Activated T-cell treated with anti-CD3 and anti-CD28 coated beads, Interleukin-2, amount 50 U/mL, for 72 hours (primary cell): Measurements from ENCODE around the gene FATE1. TPM values are rescaled to one million over a fixed set of nuclear protein-coding genes. Genes with fewer than 3 reads are reported as not detected.

Source experiments
- ATAC-seq, 2 donors: fragments of 150-1000 bp; cut with Tn5 transposase; replicated peaks in 1 of 2; 2 replicates each; pipeline ENCODE4 v1.10.0; 2021; ENCODE audit warnings: moderate library complexity in 2 of 2, mild to moderate bottlenecking in 1 of 2
- DNase-seq, 2 donors: peaks; one replicate each; pipeline ENCODE4 v3.0.0; 2021 to 2022; ENCODE audit warnings: mixed read lengths in 1 of 2
- H3K27ac Mint-ChIP-seq: one replicate; pipeline ENCODE4 v1.8.0; 2022; ENCODE audit warnings: mild to moderate bottlenecking, moderate library complexity, mixed read lengths
- H3K27me3 Mint-ChIP-seq: one replicate; pipeline ENCODE4 v1.8.0; 2022; ENCODE audit warnings: low read depth, mixed read lengths
- H3K36me3 Mint-ChIP-seq, 2 donors: one replicate each; pipeline ENCODE4 v1.8.0; 2022; ENCODE audit warnings: mixed read lengths in 2 of 2, mild to moderate bottlenecking in 1 of 2; ENCODE audit not compliant: insufficient read depth in 2 of 2
- H3K4me1 Mint-ChIP-seq: one replicate; pipeline ENCODE4 v1.8.0; 2022; ENCODE audit warnings: low read depth, mixed read lengths
- H3K4me3 Mint-ChIP-seq, 2 donors: one replicate each; pipeline ENCODE4 v1.8.0; 2022; ENCODE audit warnings: mild to moderate bottlenecking in 2 of 2, mixed read lengths in 2 of 2, moderate library complexity in 2 of 2
- H3K9me3 Mint-ChIP-seq, 2 donors: one replicate each; pipeline ENCODE4 v1.8.0; 2022; ENCODE audit warnings: mixed read lengths in 2 of 2
- total RNA-seq, 2 donors: library from RNA; stranded (reverse); gene quantifications; one replicate each; pipeline ENCODE4 v1.2.3, GENCODE V29; 2022

FATE1 gene
- total RNA-seq, 2 donors from 2014 or later, result not detected

- Mint-ChIP-seq H3K4me3 (no peak overlapping the region), H3K27me3 (peaks cover 34% of the 10 kb centered on the region), H3K27ac (no peak overlapping the region), H3K9me3 (no peaks in the 10 kb centered on the region), H3K36me3 (no peaks in the 10 kb centered on the region), H3K4me1 (no peaks in the 10 kb centered on the region)
- ATAC-seq, result no peak
- DNase-seq, result no peak
These were observed 18.3 kb upstream of the FATE1 start for GRCh38 chrX:151697522-151697921.

DNA sequence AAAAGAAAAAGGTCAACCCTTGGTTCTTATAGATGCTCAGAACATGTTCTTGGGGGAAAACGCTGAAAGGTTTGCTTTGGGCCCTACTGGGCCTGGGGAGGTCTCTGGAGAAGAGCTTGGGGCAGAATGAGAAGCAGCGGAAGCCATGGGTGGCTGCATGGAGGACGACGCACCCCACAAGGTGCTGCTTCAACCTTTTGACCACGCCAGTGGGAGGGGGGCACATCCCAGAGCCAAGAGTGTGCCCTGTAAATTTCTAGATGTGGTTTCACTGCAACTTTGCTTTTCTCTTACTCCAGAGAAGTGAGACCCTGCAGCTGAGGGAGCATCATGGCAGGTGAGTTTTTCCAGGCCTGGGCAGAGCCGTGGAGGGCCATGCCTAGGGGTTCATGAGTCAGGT is 17.4 kb upstream of the FATE1 start:
- H3K9me3 Mint-ChIP-seq, result no peaks in the 10 kb centered on the region
- no peaks in the 10 kb centered on the region for H3K36me3 Mint-ChIP-seq
- DNase-seq (no peak), ATAC-seq (no peak)
- H3K4me1 Mint-ChIP-seq, result no peaks in the 10 kb centered on the region
- H3K27me3 Mint-ChIP-seq, result peaks cover 29% of the 10 kb centered on the region
- H3K4me3 Mint-ChIP-seq, result no peak overlapping the region
- no peak overlapping the region for H3K27ac Mint-ChIP-seq

GRCh38 chrX:151699746-151700145 is 16.1 kb upstream of the FATE1 start:
- Mint-ChIP-seq H3K4me3 (no peak overlapping the region), H3K9me3 (no peaks in the 10 kb centered on the region), H3K4me1 (no peaks in the 10 kb centered on the region), H3K27ac (no peak overlapping the region), H3K27me3 (peaks cover 30% of the 10 kb centered on the region), H3K36me3 (no peaks in the 10 kb centered on the region)
- DNase-seq, result no peak
- ATAC-seq, result no peak

DNA sequence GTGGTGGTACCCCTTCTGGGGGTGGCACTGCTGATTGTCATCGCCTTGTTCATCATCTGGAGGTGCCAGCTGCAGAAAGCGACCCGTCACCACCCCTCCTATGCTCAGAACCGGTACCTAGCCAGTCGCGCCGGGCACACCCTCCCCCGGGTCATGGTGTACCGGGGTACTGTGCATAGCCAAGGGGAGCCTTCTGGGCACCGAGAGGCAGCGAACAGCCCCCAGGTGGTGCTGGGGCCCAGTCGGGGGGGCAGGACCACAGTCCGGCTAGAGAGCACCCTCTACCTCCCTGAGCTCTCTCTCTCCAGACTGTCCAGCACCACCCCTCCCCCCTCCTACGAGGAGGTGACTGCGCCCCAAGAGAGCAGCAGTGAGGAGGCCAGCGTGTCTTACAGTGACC is 15.3 kb upstream of the FATE1 start:
- no peak for ATAC-seq
- no peaks in the 10 kb centered on the region for H3K36me3 Mint-ChIP-seq
- H3K4me1 Mint-ChIP-seq, result no peaks in the 10 kb centered on the region
- no peak overlapping the region for H3K4me3 Mint-ChIP-seq
- H3K27ac Mint-ChIP-seq, result no peak overlapping the region
- H3K9me3 Mint-ChIP-seq, result no peaks in the 10 kb centered on the region
- H3K27me3 Mint-ChIP-seq, result peaks cover 32% of the 10 kb centered on the region
- DNase-seq, result no peak

DNA sequence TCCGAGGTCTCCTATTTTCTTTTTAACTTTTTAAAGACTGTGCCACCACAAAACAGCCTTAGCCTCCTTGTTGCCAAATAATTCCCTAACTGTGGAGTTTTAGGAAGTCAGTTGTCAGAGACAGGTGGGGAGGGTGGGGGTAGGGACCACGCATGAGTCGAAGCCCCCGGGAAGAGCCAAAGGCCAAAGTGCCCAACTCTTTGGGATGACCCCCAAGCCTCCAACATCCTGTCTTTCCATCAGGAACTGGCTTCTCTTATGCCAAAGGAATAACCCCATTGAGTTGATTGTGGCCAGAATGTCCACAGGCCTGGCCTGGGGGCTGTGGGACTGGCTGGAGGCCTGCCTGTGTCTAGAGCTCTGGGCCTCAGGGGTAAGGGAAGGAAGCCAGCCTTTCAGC is 14.8 kb upstream of the FATE1 start:
- ATAC-seq (no peak), DNase-seq (no peak)
- Mint-ChIP-seq H3K4me3 (no peak overlapping the region), H3K4me1 (no peaks in the 10 kb centered on the region), H3K27me3 (peaks cover 32% of the 10 kb centered on the region), H3K36me3 (no peaks in the 10 kb centered on the region), H3K27ac (no peak overlapping the region), H3K9me3 (no peaks in the 10 kb centered on the region)

- Mint-ChIP-seq H3K4me1 (no peaks in the 10 kb centered on the region), H3K27ac (no peak overlapping the region), H3K27me3 (peaks cover 28% of the 10 kb centered on the region), H3K4me3 (no peak overlapping the region), H3K9me3 (no peaks in the 10 kb centered on the region), H3K36me3 (no peaks in the 10 kb centered on the region)
- DNase-seq, result no peak
- no peak for ATAC-seq
These were observed 14.3 kb upstream of the FATE1 start for GRCh38 chrX:151701531-151701930.

GRCh38 chrX:151702026-151702714 is 13.7 kb upstream of the FATE1 start:
- no peaks in the 10 kb centered on the region for H3K9me3 Mint-ChIP-seq
- H3K27ac Mint-ChIP-seq, result no peak overlapping the region
- peaks cover 22% of the 10 kb centered on the region for H3K27me3 Mint-ChIP-seq
- no peak overlapping the region for H3K4me3 Mint-ChIP-seq
- no peaks in the 10 kb centered on the region for H3K4me1 Mint-ChIP-seq
- DNase-seq (no peak), ATAC-seq (no peak)
- no peaks in the 10 kb centered on the region for H3K36me3 Mint-ChIP-seq

GRCh38 chrX:151702741-151703340 is 13.0 kb upstream of the FATE1 start:
- Mint-ChIP-seq H3K9me3 (no peaks in the 10 kb centered on the region), H3K4me1 (no peaks in the 10 kb centered on the region), H3K36me3 (no peaks in the 10 kb centered on the region), H3K4me3 (no peak overlapping the region), H3K27me3 (peaks cover 21% of the 10 kb centered on the region), H3K27ac (no peak overlapping the region)
- DNase-seq, result no peak
- no peak for ATAC-seq

DNA sequence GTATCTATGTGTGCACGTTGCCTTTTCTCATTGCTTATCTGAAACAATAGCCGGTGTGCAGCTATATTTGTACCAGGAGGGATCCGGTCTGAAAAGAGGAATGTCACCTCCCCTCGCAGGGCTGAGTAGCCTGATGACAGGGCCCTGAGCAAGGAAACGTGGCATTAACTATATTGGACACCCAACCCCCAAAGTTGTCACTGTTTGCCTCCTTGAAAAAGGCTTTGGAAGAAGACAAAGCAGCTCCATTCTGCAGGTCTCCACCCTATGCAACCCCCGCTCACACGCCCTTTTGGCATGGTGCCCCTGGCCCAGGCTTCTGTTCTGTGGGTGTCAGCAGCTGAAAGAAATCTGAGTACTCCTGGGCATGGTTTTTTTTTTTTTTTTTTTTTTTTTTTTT is 12.3 kb upstream of the FATE1 start:
- Mint-ChIP-seq H3K27me3 (peaks cover 22% of the 10 kb centered on the region), H3K4me1 (no peaks in the 10 kb centered on the region), H3K4me3 (no peak overlapping the region), H3K27ac (no peak overlapping the region), H3K36me3 (no peaks in the 10 kb centered on the region), H3K9me3 (no peaks in the 10 kb centered on the region)
- ATAC-seq, result no peak
- no peak for DNase-seq

DNA sequence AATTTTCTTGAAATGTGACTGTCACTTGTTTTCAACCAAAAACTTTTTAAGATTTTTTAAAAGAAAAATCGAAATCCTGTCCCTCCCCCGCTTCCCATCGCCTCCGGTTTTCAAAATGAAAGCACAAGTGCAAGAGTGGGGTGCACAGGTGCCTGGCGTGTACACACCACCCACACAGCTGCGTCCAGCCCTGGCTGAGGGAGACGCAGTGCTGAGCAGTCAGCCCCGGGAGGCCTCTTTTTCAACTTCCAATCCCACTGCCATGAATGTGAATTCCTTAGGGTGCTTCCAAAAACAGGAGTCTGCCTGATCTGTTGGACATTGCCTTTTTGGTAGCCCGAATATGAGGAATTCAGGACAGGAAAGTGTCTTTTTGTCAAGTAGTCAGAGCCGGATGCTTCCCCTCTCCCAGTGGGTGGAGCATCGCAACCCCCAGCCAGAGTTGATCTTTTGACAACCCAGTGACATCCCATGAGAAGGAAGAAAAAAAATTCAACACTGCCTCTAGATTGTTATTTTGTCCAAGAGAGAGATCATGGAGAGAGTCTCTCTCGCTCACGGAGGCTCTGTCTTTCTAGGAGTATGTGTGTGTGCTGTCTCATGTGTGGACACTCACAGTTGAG is 11.7 kb upstream of the FATE1 start:
- ATAC-seq (no peak), DNase-seq (no peak)
- Mint-ChIP-seq H3K36me3 (no peaks in the 10 kb centered on the region), H3K27ac (no peak overlapping the region), H3K27me3 (peaks cover 22% of the 10 kb centered on the region), H3K4me3 (no peak overlapping the region), H3K4me1 (no peaks in the 10 kb centered on the region), H3K9me3 (no peaks in the 10 kb centered on the region)

- no peak for ATAC-seq
- Mint-ChIP-seq H3K36me3 (no peaks in the 10 kb centered on the region), H3K4me1 (no peaks in the 10 kb centered on the region)
These were observed 7.0 kb upstream of the FATE1 start for GRCh38 chrX:151708821-151709220.

DNA sequence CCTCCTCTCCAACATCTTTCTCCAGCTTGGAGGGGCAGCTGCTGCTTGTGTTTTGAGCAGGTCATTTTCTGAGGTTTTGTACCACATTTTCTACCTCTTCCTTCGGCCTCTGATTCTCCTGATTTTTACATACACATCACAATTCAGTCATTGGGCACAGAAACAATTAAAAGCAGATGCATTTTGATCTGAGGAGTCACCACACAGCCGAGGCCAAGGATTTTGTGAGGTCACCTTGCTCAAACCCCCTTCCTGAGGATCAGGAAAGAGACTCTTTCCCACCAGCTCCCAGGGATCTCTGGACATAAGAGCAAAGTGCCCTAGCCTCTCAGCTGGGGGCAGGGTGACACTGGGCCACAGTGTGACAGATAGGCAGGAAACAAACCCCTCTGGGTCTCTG is 5.4 kb upstream of the FATE1 start:
- no peaks in the 10 kb centered on the region for H3K36me3 Mint-ChIP-seq
- no peaks in the 10 kb centered on the region for H3K4me1 Mint-ChIP-seq
- no peak for ATAC-seq
- no peaks in the 10 kb centered on the region for H3K9me3 Mint-ChIP-seq
- H3K4me3 Mint-ChIP-seq, result no peak overlapping the region
- no peak overlapping the region for H3K27ac Mint-ChIP-seq
- H3K27me3 Mint-ChIP-seq, result peaks cover 19% of the 10 kb centered on the region
- DNase-seq, result no peak

More at GRCh38 chrX:151708821-151709220, 7.0 kb upstream of the FATE1 start:
- no peak for DNase-seq
- no peaks in the 10 kb centered on the region for H3K9me3 Mint-ChIP-seq
- H3K27me3 Mint-ChIP-seq, result peaks cover 28% of the 10 kb centered on the region
- H3K4me3 Mint-ChIP-seq, result no peak overlapping the region
- no peak overlapping the region for H3K27ac Mint-ChIP-seq

GRCh38 chrX:151711154-151711553 is 4.7 kb upstream of the FATE1 start:
- Mint-ChIP-seq H3K9me3 (no peaks in the 10 kb centered on the region), H3K27me3 (peaks cover 19% of the 10 kb centered on the region), H3K36me3 (no peaks in the 10 kb centered on the region), H3K4me3 (no peak overlapping the region), H3K27ac (no peak overlapping the region), H3K4me1 (no peaks in the 10 kb centered on the region)
- no peak for DNase-seq
- no peak for ATAC-seq

DNA sequence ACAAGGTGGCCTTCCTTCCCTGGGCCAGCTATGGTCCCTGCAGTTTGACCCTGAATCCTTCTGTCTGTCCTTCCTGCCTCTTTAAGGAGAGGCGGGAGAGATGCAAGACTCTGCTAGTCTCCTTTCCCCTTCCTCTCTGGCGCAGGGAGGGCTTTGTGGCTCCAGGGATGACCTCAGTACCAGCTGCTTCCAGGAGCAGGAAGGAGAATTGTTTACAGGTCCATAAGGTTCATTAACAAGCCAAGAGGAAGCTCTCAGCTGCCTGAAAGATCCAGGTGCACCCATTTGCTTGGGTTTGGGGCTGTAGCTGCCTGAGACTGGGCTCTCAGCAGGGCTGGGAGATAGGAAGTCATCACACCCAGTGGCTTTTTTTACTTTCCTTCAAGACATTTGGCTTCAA is 4.0 kb upstream of the FATE1 start:
- DNase-seq, result no peak
- no peak overlapping the region for H3K4me3 Mint-ChIP-seq
- no peaks in the 10 kb centered on the region for H3K9me3 Mint-ChIP-seq
- ATAC-seq, result no peak
- H3K27ac Mint-ChIP-seq, result no peak overlapping the region
- H3K36me3 Mint-ChIP-seq, result no peaks in the 10 kb centered on the region
- H3K27me3 Mint-ChIP-seq, result peaks cover 26% of the 10 kb centered on the region
- H3K4me1 Mint-ChIP-seq, result no peaks in the 10 kb centered on the region
